Cardiac muscle cell (in vitro differentiated cells and primary cell): Measurements from ENCODE around the gene SH3TC1. TPM values are rescaled to one million over a fixed set of nuclear protein-coding genes. Genes with fewer than 3 reads are reported as not detected.

ENCODE experiments used
- DNase-seq, 2 donors: peaks; one replicate each; pipeline versions ENCODE4 v3.0.0 to v3.0.0-alpha.2; 2010 to 2017; ENCODE audit warnings: low read depth in 1 of 2, low spot score in 1 of 2
- H3K27ac ChIP-seq: fragments of 200-600 bp; sonication (generic); 2 replicates; pipeline ENCODE4 v1.5.1; 2016
- H3K27me3 ChIP-seq: fragments of 200-600 bp; sonication (generic); 2 replicates; pipeline ENCODE4 v1.6.0; 2016; ENCODE audit warnings: control low read depth
- H3K36me3 ChIP-seq: fragments of 200-600 bp; sonication (generic); 2 replicates; pipeline ENCODE4 v1.5.1; 2016; ENCODE audit warnings: control low read depth
- H3K4me1 ChIP-seq: fragments of 200-600 bp; sonication (generic); 2 replicates; pipeline ENCODE4 v1.8.1; 2017; ENCODE audit warnings: low read depth, mild to moderate bottlenecking, mixed run types
- H3K4me3 ChIP-seq: fragments of 200-600 bp; sonication (generic); 2 replicates; pipeline ENCODE4 v1.5.1; 2016; ENCODE audit warnings: mild to moderate bottlenecking
- H3K9me3 ChIP-seq: fragments of 200-600 bp; sonication (generic); 2 replicates; pipeline ENCODE4 v1.5.1; 2017; ENCODE audit warnings: low read depth, mild to moderate bottlenecking, control low read depth
- polyA plus RNA-seq: library from polyadenylated mRNA; unstranded; fragments of >200 nt; fragmentation: Nextera tagmentation; extraction: Ambion mirVana; gene quantifications from 2 replicates; pipeline ENCODE4 v1.2.1, GENCODE V29; 2016
- total RNA-seq: library from RNA; depleted of rRNA; stranded (reverse); fragments of >200 nt; gene quantifications from 2 replicates; pipeline ENCODE4 v1.2.3, GENCODE V29; 2016
- TF ChIP-seq, protein P1 (sequence below): IDR thresholded peaks from 2 replicates; pipeline ENCODE4 v1.5.1; 2012; ENCODE audit warnings: low read depth, mild to moderate bottlenecking, low read length

The SH3TC1 gene
- total and polyA plus RNA-seq, 2 experiments from 2014 or later, result 0.57 to 3.8 TPM

DNA sequence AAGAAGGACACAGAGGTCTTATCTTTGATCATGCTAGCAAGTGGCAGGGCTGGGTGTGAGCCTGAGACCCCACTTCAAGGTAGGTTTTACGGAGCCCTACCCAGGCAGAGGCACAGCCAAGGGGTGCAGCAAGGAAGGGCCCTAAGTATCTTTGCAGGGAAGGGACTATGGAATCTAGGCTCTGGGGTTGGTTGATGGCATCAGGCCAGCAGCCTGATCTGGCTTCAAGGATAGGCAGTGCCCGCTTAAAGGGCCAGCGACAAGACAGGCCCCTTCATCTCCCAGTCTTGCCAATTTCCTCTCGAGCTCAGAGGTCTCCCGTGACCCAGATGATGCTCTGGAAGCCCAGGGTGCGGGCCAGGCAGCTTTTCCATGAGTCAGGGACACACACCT lies 46.2 kb upstream of the SH3TC1 start:
- peaks cover 31% of the 10 kb centered on the region for H3K27me3 ChIP-seq
- no peaks in the 10 kb centered on the region for H3K4me1 ChIP-seq
- DNase-seq, result no peak
- H3K36me3 ChIP-seq, result no peaks in the 10 kb centered on the region
- H3K27ac ChIP-seq, result no peak overlapping the region
- no peak overlapping the region for H3K4me3 ChIP-seq
- TF ChIP-seq, protein P1, sequence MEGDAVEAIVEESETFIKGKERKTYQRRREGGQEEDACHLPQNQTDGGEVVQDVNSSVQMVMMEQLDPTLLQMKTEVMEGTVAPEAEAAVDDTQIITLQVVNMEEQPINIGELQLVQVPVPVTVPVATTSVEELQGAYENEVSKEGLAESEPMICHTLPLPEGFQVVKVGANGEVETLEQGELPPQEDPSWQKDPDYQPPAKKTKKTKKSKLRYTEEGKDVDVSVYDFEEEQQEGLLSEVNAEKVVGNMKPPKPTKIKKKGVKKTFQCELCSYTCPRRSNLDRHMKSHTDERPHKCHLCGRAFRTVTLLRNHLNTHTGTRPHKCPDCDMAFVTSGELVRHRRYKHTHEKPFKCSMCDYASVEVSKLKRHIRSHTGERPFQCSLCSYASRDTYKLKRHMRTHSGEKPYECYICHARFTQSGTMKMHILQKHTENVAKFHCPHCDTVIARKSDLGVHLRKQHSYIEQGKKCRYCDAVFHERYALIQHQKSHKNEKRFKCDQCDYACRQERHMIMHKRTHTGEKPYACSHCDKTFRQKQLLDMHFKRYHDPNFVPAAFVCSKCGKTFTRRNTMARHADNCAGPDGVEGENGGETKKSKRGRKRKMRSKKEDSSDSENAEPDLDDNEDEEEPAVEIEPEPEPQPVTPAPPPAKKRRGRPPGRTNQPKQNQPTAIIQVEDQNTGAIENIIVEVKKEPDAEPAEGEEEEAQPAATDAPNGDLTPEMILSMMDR, result no peak
- no peaks in the 10 kb centered on the region for H3K9me3 ChIP-seq

DNA sequence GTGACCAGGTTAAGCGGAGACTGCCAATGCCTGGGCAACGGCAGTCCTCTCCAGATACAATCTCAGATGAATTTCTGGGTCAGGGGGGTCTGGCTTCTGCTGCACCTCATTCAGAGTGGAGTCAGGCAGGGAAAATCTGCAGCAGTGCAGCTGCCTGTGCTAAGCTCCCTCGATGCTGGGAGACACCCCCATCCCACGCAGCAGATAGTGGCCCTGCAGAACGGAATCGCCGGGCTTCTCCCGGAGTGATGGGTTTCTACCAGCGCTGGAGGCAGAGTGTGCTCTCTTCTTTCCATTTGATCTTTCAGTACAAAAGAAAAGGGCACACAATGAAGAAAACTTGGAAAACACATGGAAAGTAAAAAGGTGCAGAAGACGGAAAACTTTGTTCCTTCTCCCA lies 45.6 kb upstream of the SH3TC1 start:
- no peaks in the 10 kb centered on the region for H3K9me3 ChIP-seq
- H3K4me3 ChIP-seq, result no peak overlapping the region
- TF ChIP-seq, protein P1, result no peak
- H3K27me3 ChIP-seq, result peaks cover 37% of the 10 kb centered on the region
- H3K27ac ChIP-seq, result no peak overlapping the region
- DNase-seq, result no peak
- H3K36me3 ChIP-seq, result no peaks in the 10 kb centered on the region
- no peaks in the 10 kb centered on the region for H3K4me1 ChIP-seq

DNA sequence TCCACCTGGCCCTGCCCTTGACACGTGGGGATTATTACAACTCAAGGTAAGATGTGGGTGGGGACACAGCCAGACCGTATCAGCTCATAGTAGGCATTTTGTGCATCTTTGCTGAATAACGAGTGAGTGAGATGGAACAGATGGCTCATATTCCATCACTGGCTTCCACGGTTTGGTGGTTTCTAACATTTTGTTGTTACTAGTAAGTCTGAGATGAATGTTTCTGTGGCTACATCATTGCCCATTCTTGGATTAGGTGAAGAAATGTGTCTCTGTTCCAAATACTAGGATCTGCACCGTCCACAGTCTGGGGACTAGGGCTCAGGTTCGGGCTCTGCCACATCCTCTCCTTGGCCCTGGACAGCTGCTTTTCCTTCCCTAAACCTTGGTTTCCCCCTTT lies 44.0 kb upstream of the SH3TC1 start:
- DNase-seq, result no peak
- Histone ChIP-seq H3K4me3 (no peak overlapping the region), H3K4me1 (no peaks in the 10 kb centered on the region), H3K27me3 (peaks cover 46% of the 10 kb centered on the region), H3K36me3 (no peaks in the 10 kb centered on the region), H3K9me3 (no peaks in the 10 kb centered on the region), H3K27ac (no peak overlapping the region)
- TF ChIP-seq, protein P1, result no peak

DNA sequence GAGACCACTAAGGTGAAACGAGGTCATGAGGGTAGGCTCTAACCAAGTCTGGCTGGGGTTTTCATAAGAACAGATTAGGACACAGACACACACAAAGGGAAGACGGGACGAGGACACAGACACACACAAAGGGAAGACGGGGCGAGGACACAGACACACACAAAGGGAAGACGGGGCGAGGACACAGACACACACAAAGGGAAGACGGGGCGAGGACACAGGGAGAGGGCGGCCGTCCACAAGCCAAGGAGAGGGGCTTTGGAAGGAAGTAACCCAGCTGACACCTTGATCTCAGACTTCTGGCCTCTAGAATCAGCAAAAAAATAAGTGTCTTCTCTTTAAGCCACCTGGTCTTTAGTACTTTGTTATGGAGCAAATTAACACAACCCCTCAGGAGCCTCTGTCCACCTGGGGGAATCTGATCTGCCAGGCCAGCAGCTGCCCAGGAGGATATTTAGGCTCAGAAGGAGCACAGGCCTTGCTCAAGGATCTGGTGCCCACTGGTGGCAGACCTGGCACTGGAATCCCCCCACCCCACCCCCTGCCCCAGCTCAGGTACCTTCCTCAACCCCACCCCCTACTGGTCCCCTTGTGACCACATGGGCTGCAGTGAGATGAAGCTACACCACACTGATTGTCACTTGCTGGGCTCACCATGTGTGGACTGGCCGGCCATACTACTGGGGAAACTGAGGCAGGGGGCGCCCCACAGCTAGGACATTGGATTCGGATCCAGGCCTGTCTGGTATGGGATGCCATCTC lies 43.2 kb upstream of the SH3TC1 start:
- H3K36me3 ChIP-seq, result no peaks in the 10 kb centered on the region
- H3K27me3 ChIP-seq, result peaks cover 53% of the 10 kb centered on the region
- TF ChIP-seq, protein P1, result no peak
- no peaks in the 10 kb centered on the region for H3K9me3 ChIP-seq
- H3K4me3 ChIP-seq, result no peak overlapping the region
- H3K4me1 ChIP-seq, result no peaks in the 10 kb centered on the region
- DNase-seq, result no peak
- no peak overlapping the region for H3K27ac ChIP-seq

DNA sequence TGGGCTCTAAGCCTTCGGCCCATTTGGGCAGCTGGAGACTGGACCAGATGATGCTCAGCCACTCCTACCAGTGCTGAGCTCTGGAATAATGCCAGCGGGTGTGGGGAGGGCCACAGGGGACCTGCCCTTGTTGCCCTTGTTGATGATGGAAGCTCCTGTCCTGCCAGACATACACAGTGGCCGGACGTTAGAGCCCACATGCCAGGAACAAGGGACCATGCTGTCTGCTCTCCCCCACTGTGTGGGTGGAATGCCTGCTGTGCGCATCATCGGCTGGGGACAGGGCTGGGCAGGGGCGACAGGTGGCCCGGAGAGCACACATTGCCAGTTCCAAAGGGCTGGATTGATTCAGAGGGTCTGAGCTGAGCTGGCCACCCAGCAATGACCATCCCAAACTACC lies 42.5 kb upstream of the SH3TC1 start:
- Histone ChIP-seq H3K4me1 (no peaks in the 10 kb centered on the region), H3K4me3 (no peak overlapping the region), H3K9me3 (no peaks in the 10 kb centered on the region), H3K36me3 (no peaks in the 10 kb centered on the region), H3K27ac (no peak overlapping the region), H3K27me3 (peaks cover 53% of the 10 kb centered on the region)
- TF ChIP-seq, protein P1, result no peak
- no peak for DNase-seq
